ENCODE results near the gene RRAGD.
A peak's percentile ranks its signal among the peaks of the same experiment; 100 is the strongest.
"Not testable (repeated sequence)": the region's sequence is repeated elsewhere in the genome, so short reads cannot be mapped to it uniquely, and the experiment has no call there.

The RRAGD gene

DNA sequence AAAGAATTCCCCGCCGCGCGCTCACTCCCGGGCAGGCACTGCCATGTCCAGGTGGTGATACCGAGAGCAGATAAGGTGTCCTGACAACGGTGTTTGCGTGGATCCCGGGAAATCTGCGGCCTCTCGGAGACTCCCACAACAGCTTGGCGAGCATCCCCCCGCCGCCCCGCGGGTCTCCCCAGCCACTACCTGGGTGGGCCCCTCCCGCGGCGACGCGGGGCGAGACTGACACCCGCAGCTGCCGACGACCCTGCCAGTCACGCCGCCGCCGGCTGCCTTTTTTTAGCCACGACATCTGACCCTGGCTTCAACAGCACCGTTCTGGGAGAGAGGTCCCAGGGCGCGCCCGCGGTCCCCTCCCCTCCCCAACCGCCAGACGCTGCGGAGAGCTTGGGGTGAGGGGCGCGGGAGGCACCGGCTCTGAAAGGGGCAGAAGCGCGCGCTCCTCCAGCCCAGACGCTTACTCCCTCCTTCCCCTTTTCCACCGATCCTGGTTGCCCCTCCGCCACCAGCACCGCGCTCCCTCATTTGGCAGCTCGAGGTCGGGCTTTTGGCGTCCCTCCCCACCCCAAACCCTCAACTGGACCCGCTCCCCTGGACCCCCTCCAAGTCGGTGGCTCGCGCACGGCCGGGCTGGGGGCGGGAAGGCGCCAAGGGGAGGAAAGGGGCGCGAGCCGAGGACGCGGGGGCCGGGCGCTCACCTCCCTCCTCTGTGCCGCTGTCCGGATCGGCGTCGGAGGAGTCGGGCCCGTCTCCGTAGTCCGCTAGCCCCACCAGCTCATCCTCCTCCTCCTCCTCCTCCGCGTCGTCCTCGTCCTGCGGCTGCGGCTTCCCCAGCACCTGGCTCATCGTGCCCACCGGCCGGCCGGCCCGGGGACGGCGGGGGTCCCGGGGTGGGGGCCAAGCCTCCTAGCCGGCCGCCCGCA lies 665 bp downstream of the RRAGD start:
- peak; percentile 8 for DNase-seq (ENCODE audit: low spot score)

DNA sequence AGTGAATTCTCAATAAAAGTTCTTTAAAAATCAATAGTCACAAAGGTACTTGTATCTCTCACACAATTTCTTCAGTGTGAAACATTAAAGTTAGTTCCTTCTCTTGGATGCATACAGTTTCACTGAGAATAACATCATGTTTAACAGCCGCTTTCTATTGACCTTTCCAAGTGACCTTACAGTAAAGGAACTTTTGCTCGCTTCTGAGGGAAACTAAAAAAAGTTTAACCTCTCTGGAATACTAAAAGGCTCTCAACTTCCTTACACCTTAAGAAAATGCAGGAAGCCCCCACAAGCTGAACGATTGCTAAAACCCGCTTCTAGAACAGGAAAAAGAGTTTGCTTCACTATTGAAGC lies 1.3 kb downstream of the RRAGD start:
- DNase-seq (ENCODE audit: low spot score): no peak

DNA sequence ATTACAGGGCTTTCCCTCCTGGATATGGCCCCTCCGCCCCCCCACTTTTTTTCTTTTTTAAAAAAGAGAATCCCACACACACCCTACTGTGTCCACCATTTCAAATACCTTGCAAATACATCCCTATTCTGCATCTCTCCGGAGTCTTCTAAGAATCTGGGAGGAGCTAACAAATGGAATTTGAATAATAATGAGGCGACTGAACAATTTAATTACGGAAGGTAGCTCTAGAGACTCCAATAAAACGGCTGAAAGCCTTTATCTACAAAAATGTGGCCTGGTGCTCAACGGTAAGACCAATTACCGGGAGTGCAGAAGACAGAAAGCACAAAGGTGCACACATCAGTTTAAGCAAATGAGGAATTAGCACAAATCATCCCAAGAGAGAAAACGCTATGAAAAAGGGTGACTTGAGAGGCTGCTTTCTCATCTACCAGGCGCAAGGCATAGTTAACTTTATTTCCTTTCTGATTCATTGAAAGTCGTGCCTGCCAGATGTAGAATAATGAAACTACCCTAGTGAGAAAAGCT lies 1.8 kb downstream of the RRAGD start:
- no peak for DNase-seq (ENCODE audit: low spot score)

DNA sequence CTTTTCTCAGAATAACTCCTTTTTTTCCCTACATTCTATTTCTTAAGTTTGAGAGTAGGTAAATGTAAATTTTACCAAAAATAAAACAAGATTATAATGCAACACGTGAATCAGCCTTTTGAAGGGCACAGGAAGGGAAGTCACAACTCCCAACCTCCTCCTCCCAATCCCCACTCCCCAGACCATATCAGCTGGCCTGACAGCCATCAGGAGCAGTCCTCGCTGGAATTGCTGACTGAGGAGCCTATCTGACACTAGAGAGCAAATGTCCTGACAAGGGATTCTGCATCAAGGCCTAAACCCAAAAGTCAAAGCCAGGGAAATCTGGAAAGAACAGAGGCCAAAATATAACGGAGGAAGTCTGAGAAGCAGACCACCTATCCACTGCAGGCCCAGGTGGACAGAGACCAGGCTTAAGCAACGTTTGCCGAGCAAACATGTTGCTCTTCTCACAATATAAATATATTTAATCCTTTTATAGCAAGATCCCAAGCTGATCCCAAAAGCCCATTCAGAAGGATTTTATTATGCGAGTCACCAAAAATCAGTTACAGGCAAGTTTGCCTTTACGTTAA lies 2.5 kb downstream of the RRAGD start:
- no peak for DNase-seq (ENCODE audit: low spot score)

DNA sequence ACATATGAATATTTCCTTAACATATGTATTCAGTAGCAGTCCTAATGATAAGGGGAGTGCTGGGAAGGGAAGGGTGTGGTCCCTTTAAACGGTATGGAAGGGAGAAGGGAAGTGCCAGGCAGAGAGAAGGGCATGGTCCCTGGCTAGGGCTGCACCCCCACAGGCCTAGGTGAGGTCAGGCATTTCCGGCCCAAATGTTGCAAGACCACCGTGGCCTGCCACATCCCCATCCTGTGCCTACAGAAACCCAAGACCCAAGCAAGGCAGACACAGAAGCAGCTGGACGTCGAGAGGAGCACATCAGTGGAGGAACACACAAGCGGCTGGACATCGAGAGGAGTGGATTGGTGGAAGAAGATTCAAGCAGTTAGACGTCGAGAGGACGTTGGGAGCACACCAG lies 5.9 kb downstream of the RRAGD start:
- DNase-seq (ENCODE audit: low spot score): no peak

DNA sequence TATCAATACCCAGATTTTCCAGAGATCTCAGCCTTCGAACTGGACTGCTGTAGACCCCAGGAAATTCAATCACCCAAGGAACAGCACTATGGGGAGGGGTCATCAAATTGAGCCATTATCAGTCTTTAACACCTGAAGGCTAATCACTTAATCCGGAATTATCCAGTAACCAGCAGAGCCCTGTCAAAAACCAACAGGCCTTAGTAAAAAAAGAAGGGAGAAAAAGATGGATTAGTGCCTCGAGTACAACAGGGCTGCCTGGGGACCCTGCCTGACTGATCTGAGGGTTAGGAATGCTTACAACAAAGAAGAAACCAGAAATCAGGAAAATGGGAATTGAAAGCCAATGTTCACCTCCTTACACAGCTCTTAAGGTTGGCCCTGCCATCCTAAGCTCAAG lies 7.6 kb downstream of the RRAGD start:
- no peak for DNase-seq (ENCODE audit: low spot score)

DNA sequence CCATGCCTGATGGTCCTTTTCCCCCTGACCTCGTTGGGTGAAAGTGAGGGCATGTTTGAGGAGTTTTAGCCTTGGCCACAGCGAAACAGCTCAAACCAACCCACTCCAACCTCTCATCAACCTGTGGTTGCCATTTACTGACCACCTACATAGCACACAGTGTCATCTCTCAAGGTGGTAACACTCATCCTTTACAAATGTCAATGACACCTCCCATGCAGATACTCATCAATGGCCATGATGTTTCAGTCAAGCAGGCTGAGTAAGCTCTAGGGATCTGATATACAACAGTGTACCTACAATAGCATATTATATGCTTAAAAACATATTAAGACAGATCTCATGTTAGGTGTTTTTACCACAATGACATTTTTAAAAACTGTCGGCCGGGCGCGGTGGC lies 9.3 kb downstream of the RRAGD start:
- DNase-seq (ENCODE audit: low spot score): no peak

DNA sequence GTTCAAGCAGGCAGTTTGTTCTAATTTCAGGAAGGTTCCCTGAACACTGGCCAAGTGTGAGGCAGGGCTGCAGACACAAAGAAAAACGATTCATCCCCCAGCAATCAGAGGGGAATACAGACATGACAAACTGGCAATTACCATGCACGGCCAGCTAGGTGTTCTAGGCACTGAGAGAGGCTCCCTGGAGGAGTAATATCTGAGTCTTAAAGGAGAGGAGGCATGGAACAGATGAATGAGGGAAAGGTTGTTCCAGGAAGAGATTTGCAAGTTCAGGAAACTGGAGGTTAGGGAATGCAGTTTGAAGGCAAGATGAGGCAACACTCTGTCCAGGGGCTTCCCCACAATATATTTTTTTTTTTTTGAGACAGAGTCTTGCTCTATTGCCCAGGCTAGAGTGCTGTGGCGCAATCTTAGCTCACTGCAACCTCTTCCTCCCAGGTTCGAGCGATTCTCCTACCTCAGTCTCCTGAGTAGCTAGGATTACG lies 11.1 kb downstream of the RRAGD start:
- no peak for DNase-seq (ENCODE audit: low spot score)

DNA sequence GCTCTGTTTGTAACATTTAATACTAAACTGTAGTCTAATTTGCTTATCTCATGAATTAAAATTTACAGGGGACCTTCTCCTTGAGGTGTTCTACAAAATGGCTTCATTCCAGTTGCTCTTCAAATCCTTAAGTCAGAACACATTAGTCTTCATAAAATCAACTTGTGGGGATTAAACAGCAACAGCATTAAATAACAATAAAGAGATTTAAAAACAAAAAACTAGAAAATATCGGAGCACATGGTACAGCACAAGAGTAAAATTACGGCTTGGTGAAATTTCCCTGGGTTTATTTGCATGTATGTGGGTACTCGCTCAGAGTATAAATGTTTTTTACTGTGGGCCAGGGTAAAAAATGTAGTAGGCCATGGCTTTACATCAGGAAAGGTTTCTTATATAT lies 12.0 kb downstream of the RRAGD start:
- no peak for DNase-seq (ENCODE audit: low spot score)

DNA sequence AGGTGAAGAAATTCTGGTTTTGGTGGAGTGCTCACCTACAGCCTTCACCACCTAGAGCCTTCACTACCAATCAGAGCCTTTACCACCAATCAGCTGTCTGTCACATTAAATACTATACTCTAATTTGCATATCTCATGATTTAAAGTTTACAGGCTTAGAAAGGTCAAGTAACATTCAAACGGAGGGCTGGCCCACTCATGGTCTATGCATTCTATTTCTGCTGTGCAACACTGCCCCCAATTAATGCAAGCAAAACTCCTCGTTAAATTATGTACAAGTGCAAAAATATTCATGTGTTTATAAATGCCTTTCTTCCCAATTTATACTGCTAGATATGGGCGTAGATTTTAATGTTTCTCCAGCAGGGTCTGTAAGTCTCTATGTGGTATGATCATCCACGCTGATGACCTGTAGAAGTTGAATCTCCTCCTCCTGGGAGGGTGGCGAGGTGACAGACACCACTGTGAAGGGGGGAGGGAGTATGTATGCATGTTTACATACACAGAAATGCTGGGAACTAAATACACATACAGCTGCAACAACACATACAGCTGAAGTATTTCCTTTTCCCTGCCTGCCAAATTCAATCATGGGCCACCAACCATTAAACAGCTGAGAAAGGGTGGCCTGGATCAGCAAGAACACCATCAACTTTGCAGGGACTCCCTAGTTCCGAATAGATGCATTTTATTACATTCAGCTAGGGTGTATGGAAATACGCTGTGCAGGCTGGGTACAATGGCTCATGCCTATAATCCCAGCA lies 13.1 kb downstream of the RRAGD start:
- DNase-seq (ENCODE audit: low spot score): no peak

DNA sequence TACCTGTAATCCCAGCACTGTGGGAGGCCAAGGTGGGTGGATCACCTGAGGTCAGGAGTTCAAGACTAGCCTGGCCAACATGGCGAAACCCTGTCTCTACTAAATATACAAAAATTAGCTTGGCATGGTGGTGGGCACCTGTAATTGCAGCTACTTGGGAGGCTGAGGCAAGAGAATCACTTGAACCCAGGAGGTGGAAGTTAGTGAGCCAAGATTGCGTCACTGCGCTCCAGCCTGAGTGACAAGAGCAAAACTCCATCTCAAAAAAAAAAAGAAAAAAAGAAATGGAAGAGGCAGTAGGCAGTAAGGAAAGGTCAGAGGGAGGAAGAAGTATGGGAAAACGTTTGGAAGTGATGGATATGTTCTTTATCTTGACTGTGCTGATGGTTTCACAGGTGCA lies 14.2 kb downstream of the RRAGD start:
- DNase-seq (ENCODE audit: low spot score): not testable (repeated sequence)

DNA sequence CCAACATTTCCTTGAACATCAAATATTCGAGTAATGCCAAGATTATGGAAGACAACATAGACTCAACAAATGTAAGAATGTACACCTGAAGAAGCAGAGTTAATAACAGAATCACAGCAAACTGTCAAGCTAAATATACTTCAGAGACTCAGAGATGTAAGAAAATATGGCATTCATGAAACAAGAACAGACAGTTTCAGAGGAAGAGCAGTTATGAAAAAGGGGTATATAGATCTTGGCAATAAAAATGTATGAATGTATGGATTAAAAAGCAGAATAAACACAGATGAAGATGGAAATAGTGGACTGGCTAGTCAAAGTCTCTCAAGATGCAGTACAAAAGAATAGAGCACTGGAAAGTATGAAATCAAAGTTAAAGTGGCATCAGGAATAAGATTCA lies 18.4 kb downstream of the RRAGD start:
- DNase-seq (ENCODE audit: low spot score): no peak

DNA sequence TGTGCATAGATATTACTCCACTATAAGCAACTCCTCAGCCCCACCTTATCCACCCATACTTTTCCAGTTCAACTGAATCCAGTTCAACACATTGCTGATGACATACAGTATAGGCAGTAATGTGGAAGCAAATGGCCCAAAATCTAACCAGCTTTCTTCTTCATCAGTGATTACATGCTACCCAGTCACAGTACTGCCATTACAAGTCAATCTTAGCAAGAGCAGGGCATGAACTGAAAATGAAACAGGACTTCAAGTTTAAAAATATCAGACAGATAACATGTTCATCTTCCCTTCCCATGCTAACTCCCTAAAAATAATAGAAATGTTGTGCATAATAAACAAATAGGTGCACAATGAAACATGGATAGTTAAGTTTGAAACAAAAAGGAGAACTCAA lies 19.2 kb downstream of the RRAGD start:
- no peak for DNase-seq (ENCODE audit: low spot score)

DNA sequence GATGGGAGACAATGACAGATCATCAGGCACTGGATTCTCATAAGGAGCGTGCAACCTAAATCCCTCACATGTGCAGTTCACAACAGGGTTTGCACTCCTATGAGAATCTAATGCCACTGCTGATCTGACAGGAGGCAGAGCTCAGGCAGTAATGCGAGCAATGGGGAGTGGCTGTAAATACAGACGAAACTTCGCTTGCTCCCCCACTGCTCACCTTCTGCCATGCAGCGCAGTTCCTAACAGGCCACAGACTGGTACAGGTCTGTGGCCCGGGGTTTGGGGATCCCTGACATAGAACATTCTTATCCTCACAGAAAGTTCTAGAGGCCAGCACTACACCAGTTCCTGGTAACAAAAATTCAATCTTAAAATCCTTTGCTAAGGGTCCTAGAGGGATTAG lies 23.2 kb downstream of the RRAGD start:
- no peak for DNase-seq (ENCODE audit: low spot score)

DNA sequence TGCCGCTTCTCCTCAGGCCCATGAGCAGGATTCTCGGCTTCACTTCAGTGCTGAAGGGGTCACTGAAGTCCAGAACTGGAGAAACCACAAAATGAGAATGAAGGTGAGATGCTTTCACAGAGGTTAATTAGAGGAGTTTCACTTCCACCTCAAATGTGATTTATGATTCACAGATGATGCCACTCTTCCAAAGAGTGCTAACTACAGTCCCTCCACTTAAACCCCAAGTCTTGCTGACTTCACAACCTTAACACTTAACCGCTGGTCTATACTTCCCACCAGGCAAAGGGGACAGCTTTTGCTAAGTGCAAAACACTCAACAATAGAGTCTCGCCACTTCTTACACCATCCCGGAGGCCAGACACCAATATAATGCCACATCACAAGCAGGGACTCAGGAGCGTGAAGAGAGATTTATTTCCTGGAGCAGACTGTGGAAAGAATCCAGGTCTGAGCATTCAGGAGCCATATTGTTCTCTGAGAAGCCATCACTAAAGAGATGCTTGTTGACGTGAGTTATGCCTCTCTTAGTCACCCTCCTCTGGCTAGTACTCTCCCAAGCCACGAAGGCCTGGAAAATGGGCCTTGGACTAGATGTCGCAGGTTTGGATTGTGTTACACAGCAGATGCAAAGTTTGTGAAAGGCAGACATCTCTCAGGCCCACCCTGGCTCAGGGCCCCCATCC lies 24.4 kb downstream of the RRAGD start:
- DNase-seq (ENCODE audit: low spot score): no peak

DNA sequence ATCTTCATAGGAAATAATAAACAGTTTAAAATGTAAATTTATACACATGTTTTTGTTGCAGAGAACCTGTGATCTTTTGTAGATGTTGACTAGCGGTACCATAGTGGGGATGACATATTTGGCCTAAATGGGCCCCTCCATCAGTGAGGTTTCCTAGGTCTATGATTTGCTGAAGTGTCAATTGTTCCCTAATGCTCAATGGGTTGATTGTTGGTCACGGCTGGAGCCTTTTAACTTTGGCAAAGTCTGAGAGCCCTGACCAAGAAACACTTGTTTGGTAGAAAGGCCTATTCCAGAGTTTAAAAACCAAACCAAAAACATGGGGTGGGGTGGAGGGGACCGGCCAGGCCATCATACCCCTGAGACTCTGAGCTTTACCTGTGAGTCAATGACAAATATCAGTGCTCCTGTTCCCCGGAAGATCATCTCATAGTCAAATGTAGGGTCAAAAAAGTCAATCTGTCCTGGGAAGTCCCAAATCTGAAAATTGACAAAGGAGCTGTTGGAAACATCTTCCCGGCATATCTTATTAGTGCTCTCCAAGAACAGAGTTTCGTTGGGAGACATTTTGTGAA lies 25.1 kb downstream of the RRAGD start:
- no peak for DNase-seq (ENCODE audit: low spot score)

DNA sequence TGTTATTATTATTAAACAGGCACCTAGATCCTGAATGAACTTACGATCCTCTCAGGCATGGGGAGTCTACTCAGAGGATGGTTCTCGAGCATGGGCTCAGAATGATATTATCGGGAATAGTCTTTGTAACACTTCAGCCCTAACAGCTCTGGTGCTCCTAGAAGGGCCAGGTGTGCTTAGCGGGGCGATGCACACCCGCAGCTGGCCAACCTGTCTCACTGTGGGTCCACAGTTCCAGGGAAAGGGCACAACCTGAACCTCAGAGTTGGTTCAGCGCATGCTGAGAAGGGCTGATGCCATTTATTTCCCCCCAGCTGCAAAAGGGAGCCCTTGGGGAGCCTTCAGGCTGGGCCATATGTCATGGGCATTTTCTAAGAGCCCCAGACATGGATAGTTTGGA lies 26.2 kb downstream of the RRAGD start:
- no peak for DNase-seq (ENCODE audit: low spot score)

DNA sequence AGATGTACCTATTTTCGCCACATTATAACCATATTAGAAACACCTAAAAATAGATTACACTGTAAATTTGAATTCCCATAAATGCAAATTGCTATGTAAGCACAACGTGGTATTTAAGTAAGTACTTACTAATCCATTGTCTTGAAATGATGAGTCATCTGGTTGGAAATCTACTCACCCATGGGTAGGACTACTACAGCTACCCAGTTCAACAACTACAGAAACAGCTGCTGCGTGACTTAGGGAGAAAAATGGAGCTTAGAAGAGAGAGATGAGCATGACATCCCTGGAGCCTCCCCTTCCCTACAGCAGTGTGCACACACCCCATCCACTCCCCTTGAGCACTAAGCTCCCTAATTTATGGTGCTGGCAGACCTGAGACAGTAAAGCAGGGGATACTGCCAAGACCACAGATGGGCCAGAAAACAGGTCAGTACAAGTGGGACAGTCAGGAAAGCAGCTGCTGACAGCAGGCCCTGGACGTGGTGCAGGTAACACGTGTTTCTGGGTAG lies 26.9 kb downstream of the RRAGD start:
- no peak for DNase-seq (ENCODE audit: low spot score)

DNA sequence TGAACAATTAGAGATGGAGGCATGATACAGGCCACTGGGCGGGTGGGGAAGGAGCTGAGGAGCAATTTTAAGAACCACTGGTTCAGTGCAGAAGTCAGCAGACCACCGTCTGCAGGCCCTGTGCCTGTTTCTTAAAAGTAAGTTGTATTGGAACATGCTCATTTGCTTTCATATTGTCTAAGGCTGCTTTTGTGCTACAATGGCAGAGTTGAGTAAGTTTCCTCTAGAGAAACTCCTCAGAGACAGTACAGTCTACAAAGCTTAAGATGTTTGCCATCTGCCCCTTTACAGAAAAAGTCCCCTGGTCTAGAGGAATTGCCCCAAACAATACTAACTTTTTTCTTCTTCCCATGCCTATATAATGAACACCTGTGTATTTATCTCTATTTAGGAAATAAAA lies 31.0 kb downstream of the RRAGD start:
- DNase-seq (ENCODE audit: low spot score): no peak

DNA sequence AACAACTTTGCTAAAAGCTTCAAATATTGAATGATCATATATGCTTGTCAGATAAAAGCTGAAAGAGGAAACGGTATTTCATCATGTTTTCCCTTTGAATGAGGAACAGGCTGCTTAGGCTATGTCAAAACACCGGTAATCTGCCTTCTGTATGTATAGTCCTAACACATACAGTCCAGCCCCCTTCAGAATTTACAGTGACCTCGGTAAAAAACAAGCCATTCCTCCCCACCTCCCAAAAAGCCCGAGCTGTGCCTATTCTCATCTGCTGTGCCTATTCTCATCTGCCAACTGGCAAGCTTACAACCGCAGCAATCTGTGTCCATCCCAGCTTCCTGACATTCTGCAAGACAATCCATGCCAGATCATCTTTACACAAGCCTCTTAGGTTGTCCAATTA lies 32.8 kb downstream of the RRAGD start:
- no peak for DNase-seq (ENCODE audit: low spot score)

DNA sequence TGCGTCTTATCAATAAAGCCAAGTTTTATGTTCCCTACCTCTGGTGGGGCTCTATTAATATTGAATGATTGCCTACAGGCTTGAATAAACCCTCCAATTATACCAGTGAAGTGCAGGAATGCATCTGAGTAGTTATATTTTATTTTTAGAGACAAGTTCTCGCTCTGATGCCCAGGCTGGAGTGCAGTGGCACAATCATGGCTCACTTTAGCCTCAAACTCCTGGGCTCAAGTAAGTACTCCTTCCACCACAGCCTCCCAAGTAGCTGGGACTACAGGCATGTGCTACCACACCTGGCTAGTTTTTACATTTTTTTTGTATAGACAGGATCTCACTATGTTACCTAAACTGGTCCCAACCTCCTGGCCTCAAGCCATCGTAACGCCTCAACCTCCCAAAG lies 33.4 kb downstream of the RRAGD start:
- DNase-seq (ENCODE audit: low spot score): no peak
